ENCODE data around the gene PCDHB10.
A peak's percentile ranks its signal among the peaks of the same experiment; 100 is the strongest.
"Not testable (repeated sequence)": the region's sequence is repeated elsewhere in the genome, so short reads cannot be mapped to it uniquely, and the experiment has no call there.

Gene PCDHB10

DNA sequence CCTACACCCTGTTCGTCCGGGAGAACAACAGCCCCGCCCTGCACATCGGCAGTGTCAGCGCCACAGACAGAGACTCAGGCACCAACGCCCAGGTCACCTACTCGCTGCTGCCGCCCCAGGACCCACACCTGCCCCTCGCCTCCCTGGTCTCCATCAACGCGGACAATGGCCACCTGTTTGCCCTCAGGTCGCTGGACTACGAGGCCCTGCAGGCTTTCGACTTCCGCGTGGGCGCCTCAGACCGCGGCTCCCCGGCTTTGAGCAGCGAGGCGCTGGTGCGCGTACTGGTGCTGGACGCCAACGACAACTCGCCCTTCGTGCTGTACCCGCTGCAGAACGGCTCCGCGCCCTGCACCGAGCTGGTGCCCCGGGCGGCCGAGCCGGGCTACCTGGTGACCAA is 3.5 kb upstream of the PCDHB10 start:
- not testable (repeated sequence) for DNase-seq

- DNase-seq, result not testable (repeated sequence)
Observed at GRCh38 chr5:141189131-141189530, 3.0 kb upstream of the PCDHB10 start.

DNA sequence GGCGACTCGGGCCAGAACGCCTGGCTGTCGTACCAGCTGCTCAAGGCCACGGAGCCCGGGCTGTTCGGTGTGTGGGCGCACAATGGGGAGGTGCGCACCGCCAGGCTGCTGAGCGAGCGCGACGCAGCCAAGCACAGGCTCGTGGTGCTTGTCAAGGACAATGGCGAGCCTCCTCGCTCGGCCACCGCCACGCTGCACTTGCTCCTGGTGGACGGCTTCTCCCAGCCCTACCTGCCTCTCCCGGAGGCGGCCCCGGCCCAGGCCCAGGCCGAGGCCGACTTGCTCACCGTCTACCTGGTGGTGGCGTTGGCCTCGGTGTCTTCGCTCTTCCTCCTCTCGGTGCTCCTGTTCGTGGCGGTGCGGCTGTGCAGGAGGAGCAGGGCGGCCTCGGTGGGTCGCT is 2.2 kb downstream of the PCDHB10 start:
- not testable (repeated sequence) for DNase-seq

- DNase-seq, result no peak
Observed at GRCh38 chr5:141196363-141196762, 4.2 kb downstream of the PCDHB10 start.

GRCh38 chr5:141199359-141200235 is 7.4 kb downstream of the PCDHB10 start, which contains the start of gene PCDHB11:
Gene PCDHB11, plus strand, starts transcription at chr5:141199627. Its CDS starts 148 bp downstream, at chr5:141199775.
- no peak for DNase-seq

DNA sequence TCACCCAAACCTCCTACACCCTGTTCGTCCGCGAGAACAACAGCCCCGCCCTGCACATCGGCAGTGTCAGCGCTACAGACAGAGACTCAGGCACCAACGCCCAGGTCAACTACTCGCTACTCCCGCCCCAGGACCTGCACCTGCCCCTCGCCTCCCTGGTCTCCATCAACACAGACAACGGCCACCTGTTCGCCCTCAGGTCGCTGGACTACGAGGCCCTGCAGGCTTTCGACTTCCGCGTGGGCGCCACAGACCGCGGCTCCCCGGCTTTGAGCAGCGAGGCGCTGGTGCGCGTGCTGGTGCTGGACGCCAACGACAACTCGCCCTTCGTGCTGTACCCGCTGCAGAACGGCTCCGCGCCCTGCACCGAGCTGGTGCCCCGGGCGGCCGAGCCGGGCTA is 9.0 kb downstream of the PCDHB10 start:
- DNase-seq, result not testable (repeated sequence)

- not testable (repeated sequence) for DNase-seq
Observed at GRCh38 chr5:141201646-141202045, 9.5 kb downstream of the PCDHB10 start.

DNA sequence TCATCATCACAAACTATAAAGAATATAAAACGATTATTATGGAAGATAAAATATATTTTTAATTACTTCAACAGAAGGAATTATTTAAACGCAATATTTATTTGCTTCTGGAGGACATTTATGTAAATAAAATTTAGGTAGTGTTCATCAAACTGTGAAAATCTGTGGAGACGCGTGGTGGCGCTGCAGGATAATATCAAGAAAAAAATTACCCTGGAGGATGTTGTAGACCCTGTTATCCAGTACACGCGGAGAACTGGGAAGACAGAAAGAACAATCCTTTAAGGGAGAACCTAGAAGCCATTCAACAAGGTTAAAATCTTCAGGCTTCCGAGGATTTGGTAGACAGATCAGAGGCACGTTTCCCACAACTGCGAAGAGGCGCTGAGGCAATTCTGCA is 16.3 kb downstream of the PCDHB10 start, which contains the start of gene PCDHB12:
Gene PCDHB12 (plus strand): TSS at position 242 of the 400 bp plus-strand sequence. CDS start 189 bp downstream, outside the sequence.
- no peak for DNase-seq

DNA sequence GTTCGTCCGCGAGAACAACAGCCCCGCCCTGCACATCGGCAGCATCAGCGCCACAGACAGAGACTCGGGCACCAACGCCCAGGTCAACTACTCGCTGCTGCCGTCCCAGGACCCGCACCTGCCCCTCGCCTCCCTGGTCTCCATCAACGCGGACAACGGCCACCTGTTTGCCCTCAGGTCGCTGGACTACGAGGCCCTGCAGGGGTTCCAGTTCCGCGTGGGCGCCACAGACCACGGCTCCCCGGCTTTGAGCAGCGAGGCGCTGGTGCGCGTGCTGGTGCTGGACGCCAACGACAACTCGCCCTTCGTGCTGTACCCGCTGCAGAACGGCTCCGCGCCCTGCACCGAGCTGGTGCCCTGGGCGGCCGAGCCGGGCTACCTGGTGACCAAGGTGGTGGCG is 18.1 kb downstream of the PCDHB10 start:
- not testable (repeated sequence) for DNase-seq

GRCh38 chr5:141210849-141211248 is 18.7 kb downstream of the PCDHB10 start:
- DNase-seq, result not testable (repeated sequence)

GRCh38 chr5:141213656-141214339 is 21.6 kb downstream of the PCDHB10 start, which contains the start of gene PCDHB13:
Gene PCDHB13, plus strand, starts transcription at chr5:141213919. Its CDS starts 205 bp downstream, at chr5:141214124.
- DNase-seq, result peak; percentile 18

DNA sequence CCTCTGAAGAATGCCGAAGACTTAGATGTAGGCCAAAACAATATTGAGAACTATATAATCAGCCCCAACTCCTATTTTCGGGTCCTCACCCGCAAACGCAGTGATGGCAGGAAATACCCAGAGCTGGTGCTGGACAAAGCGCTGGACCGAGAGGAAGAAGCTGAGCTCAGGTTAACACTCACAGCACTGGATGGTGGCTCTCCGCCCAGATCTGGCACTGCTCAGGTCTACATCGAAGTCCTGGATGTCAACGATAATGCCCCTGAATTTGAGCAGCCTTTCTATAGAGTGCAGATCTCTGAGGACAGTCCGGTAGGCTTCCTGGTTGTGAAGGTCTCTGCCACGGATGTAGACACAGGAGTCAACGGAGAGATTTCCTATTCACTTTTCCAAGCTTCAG is 22.4 kb downstream of the PCDHB10 start:
- not testable (repeated sequence) for DNase-seq

GRCh38 chr5:141215504-141215903 is 23.4 kb downstream of the PCDHB10 start:
- DNase-seq, result not testable (repeated sequence)

GRCh38 chr5:141216035-141216434 is 23.9 kb downstream of the PCDHB10 start:
- not testable (repeated sequence) for DNase-seq

DNA sequence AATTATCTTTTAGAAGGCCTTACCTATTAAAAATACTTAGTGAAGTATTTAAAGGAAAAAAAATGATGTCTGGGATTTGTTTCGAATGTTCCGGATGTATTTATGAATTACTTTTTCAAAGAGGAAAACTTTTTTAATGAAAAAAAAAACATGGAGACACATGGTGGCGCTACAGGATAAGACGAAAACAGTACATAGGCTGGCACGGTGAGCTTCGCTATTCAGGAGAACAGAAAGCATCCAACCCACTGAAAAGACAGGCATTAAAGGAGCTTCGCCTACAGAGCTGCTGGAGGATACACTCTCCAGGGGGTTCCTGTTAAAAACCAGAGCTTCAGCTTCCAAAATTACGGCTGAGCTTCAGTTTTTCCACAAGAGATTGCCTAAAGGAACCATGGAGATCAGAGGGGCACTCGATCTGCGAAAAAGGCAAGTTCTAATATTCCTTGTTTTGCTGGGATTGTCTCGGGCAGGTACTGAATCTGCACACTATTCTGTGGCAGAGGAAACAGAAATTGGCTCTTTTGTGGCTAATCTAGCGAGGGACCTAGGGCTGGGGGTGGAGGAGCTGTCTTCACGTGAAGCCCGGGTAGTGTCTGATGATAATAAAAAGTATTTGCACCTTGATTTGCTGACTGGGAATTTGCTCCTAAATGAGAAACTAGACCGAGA is 31.1 kb downstream of the PCDHB10 start, which contains the start of gene PCDHB14:
Gene PCDHB14 (plus strand): TSS at position 232 of the 672 bp plus-strand sequence. CDS start 163 bp downstream, at position 395.
- no peak for DNase-seq

- DNase-seq, result not testable (repeated sequence)
Observed at GRCh38 chr5:141224844-141225243, 32.7 kb downstream of the PCDHB10 start.

DNA sequence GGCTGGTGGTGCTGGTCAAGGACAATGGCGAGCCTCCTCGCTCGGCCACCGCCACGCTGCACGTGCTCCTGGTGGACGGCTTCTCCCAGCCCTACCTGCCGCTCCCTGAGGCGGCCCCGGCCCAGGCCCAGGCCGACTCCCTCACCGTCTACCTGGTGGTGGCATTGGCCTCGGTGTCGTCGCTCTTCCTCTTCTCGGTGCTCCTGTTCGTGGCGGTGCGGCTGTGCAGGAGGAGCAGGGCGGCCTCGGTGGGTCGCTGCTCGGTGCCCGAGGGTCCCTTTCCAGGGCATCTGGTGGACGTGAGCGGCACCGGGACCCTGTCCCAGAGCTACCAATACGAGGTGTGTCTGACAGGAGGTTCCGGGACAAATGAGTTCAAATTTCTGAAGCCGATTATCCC is 33.3 kb downstream of the PCDHB10 start:
- DNase-seq, result not testable (repeated sequence)

DNA sequence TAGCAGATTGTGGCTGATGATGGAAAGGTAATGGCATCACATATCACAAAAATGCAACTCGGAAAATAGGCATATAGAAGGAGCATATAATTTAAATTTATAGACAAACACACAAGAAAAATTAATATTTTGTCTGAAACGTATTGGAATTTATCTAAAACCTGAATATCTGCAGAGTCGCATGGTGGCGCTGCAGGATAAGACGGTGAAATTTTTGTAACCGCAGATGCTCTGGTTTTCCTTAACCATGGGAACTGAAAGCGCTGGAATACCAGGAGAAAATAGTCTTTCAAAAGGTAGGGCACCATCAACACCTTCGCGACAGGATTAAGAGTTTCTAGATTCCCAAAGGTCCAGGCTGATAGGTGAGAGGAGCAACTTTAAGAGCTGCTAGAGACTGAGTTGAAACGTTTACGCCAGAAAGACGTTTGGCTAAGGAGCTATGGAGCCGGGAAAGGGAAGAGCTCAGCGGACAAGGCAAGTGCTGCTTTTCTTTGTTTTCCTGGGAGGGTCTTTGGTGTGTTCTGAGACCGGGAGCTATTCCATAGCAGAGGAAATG is 42.0 kb downstream of the PCDHB10 start:
- no peak for DNase-seq

GRCh38 chr5:141235922-141236321 is 43.8 kb downstream of the PCDHB10 start:
- DNase-seq, result not testable (repeated sequence)

- DNase-seq, result no peak
Observed at GRCh38 chr5:141236516-141237313, 44.6 kb downstream of the PCDHB10 start.

DNA sequence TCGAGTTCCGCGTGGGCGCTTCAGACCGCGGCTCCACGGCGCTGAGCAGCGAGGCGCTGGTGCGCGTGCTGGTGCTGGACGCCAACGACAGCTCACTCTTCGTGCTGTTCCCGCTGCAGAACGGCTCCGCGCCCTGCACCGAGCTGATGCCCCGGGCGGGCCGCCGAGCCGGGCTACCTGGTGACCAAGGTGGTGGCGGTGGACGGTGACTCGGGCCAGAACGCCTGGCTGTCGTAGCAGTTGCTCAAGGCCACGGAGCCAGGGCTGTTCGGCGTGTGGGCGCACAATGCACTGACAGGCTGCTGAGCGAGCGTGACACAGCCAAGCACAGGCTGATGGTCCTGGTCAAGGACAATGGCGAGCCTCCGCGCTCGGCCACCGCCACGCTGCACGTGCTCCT is 49.3 kb downstream of the PCDHB10 start:
- no peak for DNase-seq
